Dedifferentiated amniotic fluid mesenchymal stem cell (primary cell): Measurements from ENCODE around the gene ACO1.

Experiments used
- DNase-seq: peaks from one replicate; pipeline ENCODE4 v3.0.0-alpha.2; 2016; ENCODE audit errors: extremely low spot score

The ACO1 gene

DNA sequence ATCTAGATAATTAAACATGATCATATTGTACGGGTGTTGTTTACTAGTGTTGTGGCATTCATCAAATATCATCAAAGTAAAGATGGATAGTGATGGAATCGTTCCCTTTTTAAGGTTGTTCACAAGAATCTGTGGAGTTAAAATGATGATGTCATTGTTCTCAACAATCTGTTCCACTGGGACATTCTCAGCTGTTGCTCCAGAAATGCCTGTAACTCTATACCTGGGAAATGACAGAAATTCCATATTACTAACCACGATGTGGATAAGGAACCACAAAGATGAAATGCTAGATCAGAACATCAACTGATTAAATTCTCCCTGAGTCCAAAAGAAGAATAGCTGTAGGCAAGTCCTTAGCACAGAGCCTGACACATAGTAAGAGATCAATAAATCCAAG lies 103.5 kb downstream of the ACO1 start:
- peak; percentile 47 for DNase-seq

DNA sequence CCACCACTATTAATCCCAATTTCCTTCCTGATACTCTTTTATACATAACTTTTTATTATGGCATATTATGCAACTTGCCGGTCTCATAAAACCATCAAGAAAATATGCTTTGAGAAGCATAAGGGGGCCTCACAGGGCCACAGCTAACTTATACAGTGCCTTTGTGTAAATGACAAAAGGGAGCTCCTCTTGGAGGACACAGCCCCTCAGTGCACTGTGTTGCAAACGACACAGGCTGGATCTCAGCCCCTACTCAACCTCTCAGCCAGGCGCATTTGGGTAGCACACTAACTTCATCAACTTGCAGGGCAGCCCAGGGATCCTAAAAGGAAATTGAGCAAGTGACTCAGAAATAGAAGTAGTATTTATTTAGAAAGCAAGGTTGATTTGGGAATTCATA lies 106.2 kb downstream of the ACO1 start:
- DNase-seq = no peak

- no peak for DNase-seq
Observed at GRCh38 chr9:32497921-32498320, 113.5 kb downstream of the ACO1 start.

GRCh38 chr9:32500768-32501167 lies 116.3 kb downstream of the ACO1 start:
- no peak for DNase-seq

DNA sequence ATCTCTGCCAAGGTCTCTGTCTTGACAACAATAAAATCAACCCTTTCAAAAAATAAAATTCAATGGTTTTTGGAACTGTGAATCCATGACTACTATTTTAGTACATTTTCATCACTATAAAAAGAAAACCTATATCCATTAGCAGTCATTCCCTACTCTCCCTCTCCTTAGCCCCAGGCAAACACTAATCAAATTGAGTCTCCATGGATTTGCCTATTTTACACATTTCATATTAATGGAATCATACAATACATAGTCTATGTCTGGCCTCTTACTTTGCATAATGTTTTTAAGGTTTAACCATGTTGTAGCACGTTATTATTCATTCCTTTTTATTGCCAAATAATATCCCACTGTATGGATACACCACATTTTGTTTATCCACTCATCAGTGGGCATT lies 117.4 kb downstream of the ACO1 start:
- no peak for DNase-seq

GRCh38 chr9:32502464-32502863 lies 118.0 kb downstream of the ACO1 start:
- DNase-seq = no peak

DNA sequence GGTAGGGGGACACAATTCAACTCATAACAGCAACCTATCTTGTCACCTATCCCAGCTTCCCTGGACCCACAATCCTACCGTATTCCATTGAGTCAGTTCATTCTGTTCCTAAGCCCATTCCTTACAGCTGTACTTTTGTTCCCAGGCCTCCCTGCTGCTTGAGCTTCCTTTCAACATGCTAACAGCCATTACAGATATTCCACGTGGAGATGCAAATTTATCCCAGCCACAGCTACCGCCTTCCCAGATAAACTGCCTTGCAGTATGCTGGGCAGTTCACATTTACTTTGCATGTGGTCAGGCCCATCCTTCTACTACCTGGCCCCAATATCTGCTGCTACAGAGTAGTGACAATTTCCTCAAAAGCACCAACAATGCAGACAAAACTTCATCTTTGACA lies 118.6 kb downstream of the ACO1 start:
- no peak for DNase-seq
